GM20431 (cell line): Measurements from ENCODE around the gene EXOC3L1.

Experiments used
- in situ Hi-C: fragments of 300-500 bp; cut with MseI, MboI; formaldehyde crosslinking; loops from one replicate; pipeline ENCODE4 v1.15.0; 2020; ENCODE audit warnings: low sequenced_read_pairs; ENCODE audit not compliant: unreplicated experiment

The EXOC3L1 gene

GRCh38 chr16:67183627-67184452 lies 6.1 kb downstream of the EXOC3L1 start, which contains the start of gene MATCAP1:
TSS of gene MATCAP1 (minus strand) at chr16:67183963. CDS start at chr16:67180610, 3,353 bp downstream.
- in situ Hi-C loops: no loop called here

GRCh38 chr16:67183284-67183626 lies 6.7 kb downstream of the EXOC3L1 start:
- in situ Hi-C loops: no loop called here

GRCh38 chr16:67182288-67182687 lies 7.6 kb downstream of the EXOC3L1 start:
- in situ Hi-C loops: no loop called here

GRCh38 chr16:67181346-67181745 lies 8.6 kb downstream of the EXOC3L1 start:
- in situ Hi-C loops: no loop called here

GRCh38 chr16:67180166-67180565 lies 9.8 kb downstream of the EXOC3L1 start:
- in situ Hi-C loops: no loop called here

- in situ Hi-C loops: no loop called here
Measured at GRCh38 chr16:67179421-67180080, 10.4 kb downstream of the EXOC3L1 start.

- in situ Hi-C loops: no loop called here
Measured at GRCh38 chr16:67177743-67178699, 11.9 kb downstream of the EXOC3L1 start.

GRCh38 chr16:67176662-67177061 lies 13.3 kb downstream of the EXOC3L1 start:
- in situ Hi-C loops: no loop called here

- in situ Hi-C loops: no loop called here
Measured at GRCh38 chr16:67174706-67175231, 15.2 kb downstream of the EXOC3L1 start.

- in situ Hi-C loops: no loop called here
Measured at GRCh38 chr16:67173808-67174705, 15.9 kb downstream of the EXOC3L1 start.

GRCh38 chr16:67173323-67173722 lies 16.6 kb downstream of the EXOC3L1 start:
- in situ Hi-C loops: no loop called here

- in situ Hi-C loops: no loop called here
Measured at GRCh38 chr16:67170949-67171649, 18.8 kb downstream of the EXOC3L1 start.

- in situ Hi-C loops: no loop called here
Measured at GRCh38 chr16:67170168-67170948, 19.6 kb downstream of the EXOC3L1 start, which contains the start of gene NOL3. TSS of gene NOL3 (plus strand) at chr16:67170538.

GRCh38 chr16:67169642-67170167 lies 20.2 kb downstream of the EXOC3L1 start:
- in situ Hi-C loops: no loop called here

GRCh38 chr16:67169011-67169451 lies 20.9 kb downstream of the EXOC3L1 start:
- in situ Hi-C loops: no loop called here

- in situ Hi-C loops: no loop called here
Measured at GRCh38 chr16:67167588-67167987, 22.3 kb downstream of the EXOC3L1 start.

GRCh38 chr16:67166598-67167168 lies 23.3 kb downstream of the EXOC3L1 start:
- in situ Hi-C loops: no loop called here
